ENCODE data around the gene PDGFB. TPM values are rescaled to one million over a fixed set of nuclear protein-coding genes. Genes with fewer than 3 reads are reported as not detected.

PDGFB gene
- total and polyA plus RNA-seq, 2 experiments from 2014 or later: 2.2 to 8.0 TPM

- TF ChIP-seq, protein P1, sequence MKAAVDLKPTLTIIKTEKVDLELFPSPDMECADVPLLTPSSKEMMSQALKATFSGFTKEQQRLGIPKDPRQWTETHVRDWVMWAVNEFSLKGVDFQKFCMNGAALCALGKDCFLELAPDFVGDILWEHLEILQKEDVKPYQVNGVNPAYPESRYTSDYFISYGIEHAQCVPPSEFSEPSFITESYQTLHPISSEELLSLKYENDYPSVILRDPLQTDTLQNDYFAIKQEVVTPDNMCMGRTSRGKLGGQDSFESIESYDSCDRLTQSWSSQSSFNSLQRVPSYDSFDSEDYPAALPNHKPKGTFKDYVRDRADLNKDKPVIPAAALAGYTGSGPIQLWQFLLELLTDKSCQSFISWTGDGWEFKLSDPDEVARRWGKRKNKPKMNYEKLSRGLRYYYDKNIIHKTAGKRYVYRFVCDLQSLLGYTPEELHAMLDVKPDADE (IDR thresholded peaks at IDR 0.05): no peak
- no peak for TF ChIP-seq JUNB (IDR thresholded peaks at IDR 0.05; ENCODE audit: unreplicated experiment)
- no peak for TF ChIP-seq EZH2 (IDR thresholded peaks at IDR 0.05; ENCODE audit: low read depth, unreplicated experiment)
- no peak for TF ChIP-seq EZH2phosphoT487 (IDR thresholded peaks at IDR 0.05; ENCODE audit: unreplicated experiment)
- no peak for TF ChIP-seq CTCF (conservative IDR thresholded peaks at IDR 0.05; ENCODE audit: low read depth in 2 of 2)
- no peak for TF ChIP-seq CREB1 (CRISPR knock-in tag; IDR thresholded peaks at IDR 0.05; ENCODE audit: low read depth)
These were observed 46.0 kb upstream of the PDGFB start (continued) for GRCh38 chr22:39290724-39291161.

- no peaks in the 10 kb centered on the region for H3K36me3 Mint-ChIP-seq (ENCODE audit: low read depth)
- H3F3A ChIP-seq (replicated peaks; ENCODE audit: low read depth): no peaks in the 10 kb centered on the region
- no peak overlapping the region for H2AFZ ChIP-seq
- no peaks in the 10 kb centered on the region for H3K27me3 ChIP-seq (ENCODE audit: insufficient read depth)
- no peaks in the 10 kb centered on the region for H3K4me1 ChIP-seq (ENCODE audit: insufficient read depth)
- H3K27me3 Mint-ChIP-seq (ENCODE audit: insufficient read depth, low read depth, poor library complexity): peaks cover 31% of the 10 kb centered on the region
- DNase-seq (ENCODE audit: low spot score) (no peak), ATAC-seq (no peak)
- no peaks in the 10 kb centered on the region; the same call in 2 of the 3 replicates for H3K9me3 Mint-ChIP-seq
- H3K79me2 ChIP-seq (replicated peaks; ENCODE audit: insufficient read depth): no peaks in the 10 kb centered on the region
- no peak overlapping the region for H3K4me2 ChIP-seq
- H3K27ac Mint-ChIP-seq: no peak overlapping the region
- H3K4me3 Mint-ChIP-seq: no peak overlapping the region
- no peak overlapping the region for H3K4me3 ChIP-seq
- no peaks in the 10 kb centered on the region for H3K9me2 ChIP-seq (ENCODE audit: insufficient read depth)
- TF ChIP-seq EZH2phosphoT487 (IDR thresholded peaks at IDR 0.05; ENCODE audit: unreplicated experiment) (no peak), ZNF114 (CRISPR knock-in tag; IDR thresholded peaks at IDR 0.05) (no peak)
- peaks cover 15% of the 10 kb centered on the region for H3K4me1 Mint-ChIP-seq
- no peaks in the 10 kb centered on the region for H3K36me3 ChIP-seq (ENCODE audit: insufficient read depth)
- H3K27ac ChIP-seq (ENCODE audit: low read depth): no peak overlapping the region
- no peaks in the 10 kb centered on the region for H4K20me1 ChIP-seq (replicated peaks; ENCODE audit: insufficient read depth)
These were observed 45.4 kb upstream of the PDGFB start for GRCh38 chr22:39289975-39290720.

DNA sequence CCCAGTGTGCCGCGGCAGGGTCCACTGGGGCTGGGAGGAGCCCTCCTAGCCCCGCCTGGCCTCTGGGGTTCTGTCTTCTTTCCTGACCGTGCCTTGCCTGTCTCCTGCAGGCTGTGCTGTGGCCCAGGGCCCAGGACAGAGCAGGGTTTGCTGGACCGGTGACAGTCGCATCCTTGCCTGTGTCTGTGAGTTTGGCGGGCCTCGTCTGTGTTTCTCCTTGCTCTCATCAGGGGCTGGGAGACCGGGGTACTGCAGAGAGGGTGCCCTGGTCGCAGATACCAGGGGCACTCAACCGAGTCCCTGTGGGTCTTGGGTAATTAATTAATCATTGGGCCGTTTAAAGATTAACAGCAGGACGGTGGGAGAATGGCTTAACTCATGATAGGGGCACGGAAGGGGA is 44.8 kb upstream of the PDGFB start:
- TF ChIP-seq CREB1 (CRISPR knock-in tag; IDR thresholded peaks at IDR 0.05; ENCODE audit: low read depth) (no peak), ZNF114 (CRISPR knock-in tag; IDR thresholded peaks at IDR 0.05) (no peak), EZH2phosphoT487 (IDR thresholded peaks at IDR 0.05; ENCODE audit: unreplicated experiment) (no peak), JUNB (IDR thresholded peaks at IDR 0.05; ENCODE audit: unreplicated experiment) (no peak), NANOG (IDR thresholded peaks at IDR 0.05; ENCODE audit: borderline replicate concordance) (no peak), REST (IDR thresholded peaks at IDR 0.05; ENCODE audit: unreplicated experiment) (no peak), POLR2AphosphoS5 (IDR thresholded peaks at IDR 0.05; ENCODE audit: low read depth) (no peak)
- TF ChIP-seq, protein P1 (IDR thresholded peaks at IDR 0.05): no peak
- no peaks in the 10 kb centered on the region for H3F3A ChIP-seq (replicated peaks; ENCODE audit: low read depth)
- Mint-ChIP-seq H3K27me3 (ENCODE audit: insufficient read depth, low read depth, poor library complexity) (peaks cover 31% of the 10 kb centered on the region), H3K4me3 (no peak overlapping the region), H3K27ac (no peak overlapping the region), H3K36me3 (ENCODE audit: low read depth) (no peaks in the 10 kb centered on the region), H3K9me3 (peaks cover 1% of the 10 kb centered on the region; the same call in 1 of the 3 replicates), H3K4me1 (peaks cover 15% of the 10 kb centered on the region)
- no peak overlapping the region for H3K4me2 ChIP-seq
- H3K4me3 ChIP-seq: no peak overlapping the region
- no peak overlapping the region for H3K27ac ChIP-seq (ENCODE audit: low read depth)
- H3K27me3 ChIP-seq (ENCODE audit: insufficient read depth): no peaks in the 10 kb centered on the region
- H3K4me1 ChIP-seq (ENCODE audit: insufficient read depth): no peaks in the 10 kb centered on the region
- no peaks in the 10 kb centered on the region for H3K36me3 ChIP-seq (ENCODE audit: insufficient read depth)
- ATAC-seq (no peak), DNase-seq (ENCODE audit: low spot score) (no peak)
- no peak overlapping the region for H2AFZ ChIP-seq
- no peaks in the 10 kb centered on the region for H3K9me2 ChIP-seq (ENCODE audit: insufficient read depth)
- no peaks in the 10 kb centered on the region for H4K20me1 ChIP-seq (replicated peaks; ENCODE audit: insufficient read depth)
- H3K79me2 ChIP-seq (replicated peaks; ENCODE audit: insufficient read depth): no peaks in the 10 kb centered on the region

Measured in GM23338 (cell line).